DND-41 (cell line): Measurements from ENCODE around the gene MACROD2.

Source experiments
- CTCF ChIP-seq: IDR thresholded peaks from 2 replicates; pipeline ENCODE4 v1.5.1; 2012; ENCODE audit warnings: borderline replicate concordance, low read length, moderate library complexity, mild to moderate bottlenecking; ENCODE audit not compliant: poor library complexity, severe bottlenecking; ENCODE audit errors: extremely low read depth
- EZH2 ChIP-seq: IDR thresholded peaks from 3 replicates; pipeline ENCODE4 v1.6.1; 2012; ENCODE audit warnings: borderline replicate concordance, low read depth, mild to moderate bottlenecking, moderate library complexity, low read length, inconsistent platforms; ENCODE audit not compliant: severe bottlenecking

GRCh38 chr20:14951707-14952418 lies 956.5 kb downstream of the MACROD2 start:
- TF ChIP-seq CTCF (no peak), EZH2 (no peak)
